OCI-LY7 (cell line): ENCODE results near the gene GRID1.

ENCODE experiments used
- CTCF ChIP-seq: fragments of 200-600 bp; sonication (generic); conservative IDR thresholded peaks from 2 replicates; pipeline ENCODE4 v1.5.1; 2014; ENCODE audit warnings: mild to moderate bottlenecking, antibody characterized with exemption, low read length, moderate library complexity, mixed read lengths
- EZH2phosphoT487 ChIP-seq: fragments of 200-600 bp; sonication (generic); IDR thresholded peaks from 2 replicates; pipeline ENCODE4 v1.6.1; 2018; ENCODE audit warnings: low read depth, borderline replicate concordance, mild to moderate bottlenecking, mixed run types, antibody characterized with exemption, low read length, moderate library complexity, mixed read lengths

DNA sequence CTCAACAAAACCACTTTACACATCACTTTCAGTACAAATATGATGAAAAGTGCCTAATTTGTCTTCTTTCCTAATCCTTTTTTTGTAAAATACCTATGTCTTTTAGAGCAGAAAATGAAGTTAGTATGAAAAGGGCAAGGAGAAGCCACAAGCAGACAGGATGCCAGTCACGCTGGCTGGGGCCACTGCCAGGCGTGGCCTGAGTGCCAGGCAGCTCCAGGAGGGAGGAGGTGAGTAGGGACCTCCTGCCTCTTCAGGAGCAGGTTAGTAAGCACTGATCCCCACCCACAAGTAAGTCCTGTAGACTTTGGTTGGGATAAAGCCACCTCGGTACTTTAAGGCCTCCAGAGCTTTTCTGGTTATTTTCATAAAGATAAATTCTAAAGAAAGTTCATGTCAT, 432.0 kb downstream of the GRID1 start:
- TF ChIP-seq CTCF (no peak), EZH2phosphoT487 (no peak)
